Fibroblast of lung (primary cell): ENCODE results near the gene RCAN3.

Experiments used
- EZH2 ChIP-seq: IDR thresholded peaks from 2 replicates; pipeline ENCODE4 v1.5.1; 2012; ENCODE audit warnings: low read length, control low read depth, mild to moderate bottlenecking; ENCODE audit errors: missing control alignments
- TF ChIP-seq, protein P1 (sequence below), 2 donors: IDR thresholded peaks in 1 of 2; conservative IDR thresholded peaks in 1 of 2; 1 replicate in 1 of 2; 2 replicates in 1 of 2; pipeline ENCODE4 v1.5.1; 2011 to 2012; ENCODE audit warnings: low read length in 2 of 2, control low read depth in 1 of 2, inconsistent platforms in 1 of 2, low read depth in 1 of 2, mild to moderate bottlenecking in 1 of 2

DNA sequence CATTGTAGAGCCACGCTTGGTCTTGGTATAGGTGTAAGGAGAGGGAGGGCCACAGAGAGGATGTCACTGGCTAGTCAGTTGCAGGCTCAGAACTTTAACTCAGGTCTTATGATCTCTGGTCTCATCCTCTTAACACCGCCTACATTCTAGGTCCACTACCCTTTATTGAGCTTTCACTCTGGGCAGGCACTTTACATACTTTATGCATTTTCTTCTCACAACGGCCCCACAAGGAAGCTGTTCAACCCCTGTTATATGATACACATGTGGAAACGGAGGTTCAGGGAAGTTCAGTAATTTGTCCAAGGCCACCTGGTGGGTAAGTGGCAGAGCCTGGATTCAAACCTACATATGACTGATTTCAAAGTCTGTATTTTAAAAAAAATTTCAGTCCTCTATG lies 25.3 kb upstream of the RCAN3 start:
- TF ChIP-seq, protein P1, sequence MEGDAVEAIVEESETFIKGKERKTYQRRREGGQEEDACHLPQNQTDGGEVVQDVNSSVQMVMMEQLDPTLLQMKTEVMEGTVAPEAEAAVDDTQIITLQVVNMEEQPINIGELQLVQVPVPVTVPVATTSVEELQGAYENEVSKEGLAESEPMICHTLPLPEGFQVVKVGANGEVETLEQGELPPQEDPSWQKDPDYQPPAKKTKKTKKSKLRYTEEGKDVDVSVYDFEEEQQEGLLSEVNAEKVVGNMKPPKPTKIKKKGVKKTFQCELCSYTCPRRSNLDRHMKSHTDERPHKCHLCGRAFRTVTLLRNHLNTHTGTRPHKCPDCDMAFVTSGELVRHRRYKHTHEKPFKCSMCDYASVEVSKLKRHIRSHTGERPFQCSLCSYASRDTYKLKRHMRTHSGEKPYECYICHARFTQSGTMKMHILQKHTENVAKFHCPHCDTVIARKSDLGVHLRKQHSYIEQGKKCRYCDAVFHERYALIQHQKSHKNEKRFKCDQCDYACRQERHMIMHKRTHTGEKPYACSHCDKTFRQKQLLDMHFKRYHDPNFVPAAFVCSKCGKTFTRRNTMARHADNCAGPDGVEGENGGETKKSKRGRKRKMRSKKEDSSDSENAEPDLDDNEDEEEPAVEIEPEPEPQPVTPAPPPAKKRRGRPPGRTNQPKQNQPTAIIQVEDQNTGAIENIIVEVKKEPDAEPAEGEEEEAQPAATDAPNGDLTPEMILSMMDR (conservative IDR thresholded peaks at IDR 0.05 in 1 of 2, IDR thresholded peaks at IDR 0.05 in 1 of 2; ENCODE audit: low read depth in 1 of 2, low read length in 2 of 2) = no peak
- no peak for TF ChIP-seq EZH2
